GM21515 (cell line): Measurements from ENCODE around the gene GLDC.

ENCODE experiments used
- ATAC-seq: cut with Tn5 transposase; IDR thresholded peaks from one replicate; pipeline ENCODE4 v1.9.1; 2021; ENCODE audit not compliant: unreplicated experiment

The GLDC gene

DNA sequence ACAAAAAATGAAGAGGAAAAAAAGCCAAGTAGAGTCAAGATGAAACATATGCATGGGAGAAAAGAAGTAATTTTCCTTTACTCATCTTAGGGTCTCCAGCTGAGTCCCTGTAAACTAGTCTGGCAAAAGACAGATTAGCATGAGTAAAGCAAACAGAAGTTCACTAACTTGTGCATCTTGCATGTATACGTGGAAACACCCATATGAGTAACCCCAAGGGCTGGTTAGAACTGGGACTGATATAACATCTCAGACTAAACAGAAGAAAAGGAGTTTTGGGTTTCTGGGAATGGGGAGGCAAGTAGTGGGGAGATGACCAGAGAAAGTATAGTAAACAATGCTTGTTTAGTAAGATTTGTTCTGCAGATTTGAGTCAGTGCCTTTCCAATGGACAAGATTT is 20.1 kb upstream of the GLDC start:
- no peak for ATAC-seq

DNA sequence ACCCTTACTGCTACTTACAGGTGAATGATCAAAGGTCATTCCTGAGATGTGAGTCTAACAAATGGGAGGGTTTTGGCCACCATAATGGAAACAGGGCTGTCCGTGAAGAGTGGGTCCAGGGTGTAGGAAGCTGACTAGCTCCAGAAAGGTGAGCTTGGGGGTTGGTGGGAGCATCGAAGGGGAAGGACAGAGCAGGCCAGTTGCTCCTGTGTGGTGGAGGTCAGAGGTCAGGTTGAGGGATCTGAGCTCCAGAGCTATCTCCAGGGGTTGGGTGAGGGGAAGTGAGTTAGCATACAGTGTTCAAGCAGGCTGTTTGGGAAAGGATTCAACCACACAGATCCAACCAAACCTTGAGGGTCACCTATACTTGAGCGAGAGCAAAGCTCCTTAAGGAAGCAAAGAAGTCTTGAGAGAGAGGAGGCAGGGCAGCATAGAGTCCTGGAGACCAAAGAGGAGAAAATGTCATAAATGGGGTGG is 18.7 kb upstream of the GLDC start:
- ATAC-seq, result no peak

DNA sequence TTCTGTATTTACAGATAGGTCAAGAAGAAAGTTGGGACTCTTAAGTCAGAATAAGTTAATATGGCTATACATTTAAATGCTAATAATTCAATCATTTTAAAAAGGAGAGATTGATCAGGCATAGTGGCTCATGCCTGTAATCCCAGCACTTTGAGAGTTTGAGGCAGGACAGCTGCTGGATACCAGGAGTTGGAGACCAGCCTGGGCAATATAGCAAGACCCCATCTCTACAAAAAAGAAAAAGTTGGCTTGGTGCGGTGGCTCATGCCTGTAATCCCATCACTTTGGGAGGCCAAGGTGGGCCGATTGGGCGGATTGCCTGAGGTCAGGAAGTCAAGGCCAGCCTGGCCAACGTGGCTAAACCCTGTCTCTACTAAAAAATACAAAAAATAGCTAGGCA is 15.0 kb upstream of the GLDC start:
- no peak for ATAC-seq

DNA sequence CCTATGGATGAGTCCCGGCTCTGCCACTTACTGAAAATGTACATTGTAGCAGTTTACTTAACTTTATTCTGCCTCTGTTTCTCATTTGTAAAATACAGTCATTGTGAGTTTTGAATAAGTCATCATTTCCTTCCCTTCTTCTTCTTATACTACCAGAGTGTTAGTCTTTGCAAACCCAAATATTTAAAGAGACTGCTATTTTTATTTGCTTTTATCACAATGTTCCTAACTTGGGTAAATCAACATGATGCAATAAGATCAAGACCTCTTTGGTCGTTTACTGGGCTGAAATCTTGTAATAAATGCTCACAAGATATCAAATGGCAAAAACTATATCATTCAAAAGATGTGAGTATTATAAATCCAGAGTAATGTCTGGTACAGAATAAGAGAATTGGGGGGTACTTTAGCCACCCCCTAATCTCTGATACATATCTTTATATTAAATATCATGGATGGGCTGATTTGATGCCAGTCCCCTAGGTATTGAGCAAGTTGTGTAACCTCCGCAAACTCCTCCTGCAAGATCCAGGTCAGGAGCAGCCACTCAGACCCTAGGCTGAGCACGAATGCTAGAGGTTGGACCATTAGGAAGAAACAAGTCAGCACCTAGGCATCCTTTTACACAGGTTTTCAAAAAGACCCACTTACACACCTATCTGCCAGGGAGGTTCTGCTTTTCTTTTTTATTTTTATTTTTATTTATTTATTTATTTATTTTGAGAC is 13.3 kb upstream of the GLDC start:
- no peak for ATAC-seq

DNA sequence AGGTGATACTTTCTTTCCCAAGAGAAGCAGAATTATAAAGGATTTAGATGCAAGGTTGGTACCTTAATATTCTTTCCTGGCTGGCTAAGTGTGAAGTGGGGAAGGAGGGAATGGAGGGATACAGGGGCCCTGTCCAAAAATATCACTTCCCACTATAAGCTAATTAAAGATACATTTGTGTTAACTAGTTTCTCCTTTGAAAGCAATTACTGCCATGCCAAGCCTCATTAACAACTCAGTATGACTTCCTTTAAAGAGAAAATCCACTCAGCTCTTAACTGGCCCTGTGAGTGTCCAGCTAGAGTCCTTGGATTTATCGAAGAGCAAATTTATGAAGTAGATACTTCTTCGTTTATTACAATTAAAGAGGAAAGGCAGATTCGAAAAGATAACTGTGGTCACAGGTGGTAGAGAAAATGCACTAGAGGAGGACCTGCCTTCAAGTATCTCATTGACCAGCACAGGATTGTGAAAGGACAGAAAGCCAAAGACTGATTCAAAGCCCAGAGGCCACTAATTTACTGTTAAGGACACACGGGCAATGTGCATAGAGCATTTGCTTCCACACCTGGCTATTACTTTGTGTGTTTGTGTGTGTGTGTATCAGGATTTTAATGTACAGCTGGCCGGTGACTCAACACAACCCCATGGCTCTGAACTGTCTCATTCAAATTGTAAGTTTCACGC is 11.2 kb upstream of the GLDC start:
- ATAC-seq, result no peak

DNA sequence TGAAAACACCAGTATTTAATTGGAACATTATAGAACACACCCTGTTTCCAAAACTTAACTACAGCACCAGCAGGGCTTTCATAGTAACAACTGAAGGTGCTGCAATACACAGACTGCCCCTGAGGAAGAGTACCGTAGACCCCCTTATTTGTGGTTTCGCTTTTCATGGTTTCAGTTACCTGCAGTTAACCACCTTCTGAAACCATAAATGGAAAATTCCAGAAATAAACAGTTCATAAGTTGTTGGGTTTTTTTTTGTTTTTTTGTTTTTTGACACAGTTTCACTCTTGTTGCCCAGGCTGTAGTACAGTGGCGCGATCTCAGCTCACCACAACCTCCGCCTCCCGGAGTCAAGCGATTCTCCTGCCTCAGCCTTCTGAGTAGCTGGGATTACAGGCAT is 9.5 kb upstream of the GLDC start:
- peak; percentile 90 for ATAC-seq

DNA sequence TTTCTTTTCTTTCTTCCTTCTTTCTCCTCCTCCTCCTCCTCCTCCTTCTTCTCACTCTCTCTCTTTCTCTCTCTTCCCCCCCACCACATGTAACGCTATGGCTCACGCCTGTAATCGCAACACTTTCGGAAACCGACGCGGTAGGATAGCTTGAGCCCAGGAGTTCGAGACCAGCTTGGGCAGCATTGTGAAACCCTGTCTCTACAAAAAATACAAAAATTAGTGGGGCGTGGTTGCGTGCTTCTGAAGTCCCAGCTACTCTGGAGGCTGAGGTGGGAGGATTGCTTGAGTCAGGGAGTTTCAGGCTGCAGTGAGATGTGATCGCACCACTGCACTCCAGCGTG is 736 bp upstream of the GLDC start:
- ATAC-seq, result peak; percentile 23

DNA sequence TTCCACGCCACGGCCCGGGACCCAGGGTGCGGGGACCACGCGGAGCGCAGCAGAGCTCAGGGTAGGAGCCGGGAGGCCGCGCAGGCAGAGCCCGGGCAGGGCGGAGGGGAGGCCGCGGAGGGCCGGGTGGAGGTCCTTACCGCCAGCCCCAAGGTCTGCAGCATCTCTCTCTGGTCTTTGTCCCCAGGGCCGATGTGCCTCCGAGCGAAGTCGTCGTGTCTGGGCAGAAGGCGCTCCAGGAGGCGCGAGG is 499 bp downstream of the GLDC start:
- peak; percentile 32 for ATAC-seq

DNA sequence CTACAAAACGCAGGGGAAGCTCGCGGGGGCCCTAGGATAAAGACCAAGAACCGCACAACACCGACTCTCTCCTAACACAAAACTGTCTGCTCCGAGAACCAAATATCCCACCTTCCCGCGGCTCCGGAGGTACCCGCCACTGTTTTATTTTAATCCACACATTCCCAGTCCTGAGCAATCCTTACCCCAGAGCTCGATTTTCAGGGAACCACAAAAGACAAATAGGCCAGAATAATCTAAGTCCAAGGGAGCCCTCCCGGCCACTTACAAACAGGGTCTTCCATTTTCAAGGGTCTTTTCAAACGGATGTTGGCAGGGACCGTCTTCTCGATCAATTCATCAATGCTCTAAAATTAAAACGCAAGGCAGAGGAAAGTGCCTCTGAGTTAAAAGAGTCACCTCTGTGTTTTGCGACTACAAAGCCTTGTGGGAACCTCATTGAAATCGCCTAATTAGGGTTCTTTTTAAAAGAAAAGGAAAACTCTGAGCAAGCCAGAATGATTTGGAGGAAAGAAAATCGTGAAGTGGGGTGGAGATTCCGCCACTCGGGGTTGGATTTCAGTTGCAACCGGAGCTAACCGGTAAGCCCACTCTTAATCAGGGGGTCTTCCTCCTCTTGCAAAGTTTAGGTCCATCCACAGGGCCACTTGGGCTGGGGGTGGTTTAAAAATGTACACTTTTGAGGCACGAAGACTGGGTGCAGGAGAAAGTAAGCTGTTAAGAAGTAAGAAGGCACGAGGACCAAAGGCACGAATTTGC is 1.0 kb downstream of the GLDC start:
- ATAC-seq, result no peak

DNA sequence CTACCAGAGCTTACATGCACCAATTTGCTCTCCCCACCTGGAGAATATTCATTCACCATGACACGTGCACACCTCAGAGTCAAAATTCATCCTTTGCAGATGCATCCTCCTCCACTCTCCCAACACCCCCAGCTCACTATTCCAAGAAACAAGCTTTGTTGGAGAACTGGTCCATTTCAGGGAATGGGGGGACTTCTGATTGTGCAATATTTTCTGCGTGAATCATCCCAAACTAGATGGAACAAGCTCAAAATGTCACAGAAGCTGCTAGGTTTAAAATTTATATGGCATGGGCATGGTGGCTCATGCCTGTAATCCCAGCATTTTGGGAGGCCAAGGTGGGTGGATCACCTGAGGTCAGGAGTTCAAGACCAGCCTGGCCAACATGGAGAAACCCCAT is 3.6 kb downstream of the GLDC start:
- no peak for ATAC-seq

DNA sequence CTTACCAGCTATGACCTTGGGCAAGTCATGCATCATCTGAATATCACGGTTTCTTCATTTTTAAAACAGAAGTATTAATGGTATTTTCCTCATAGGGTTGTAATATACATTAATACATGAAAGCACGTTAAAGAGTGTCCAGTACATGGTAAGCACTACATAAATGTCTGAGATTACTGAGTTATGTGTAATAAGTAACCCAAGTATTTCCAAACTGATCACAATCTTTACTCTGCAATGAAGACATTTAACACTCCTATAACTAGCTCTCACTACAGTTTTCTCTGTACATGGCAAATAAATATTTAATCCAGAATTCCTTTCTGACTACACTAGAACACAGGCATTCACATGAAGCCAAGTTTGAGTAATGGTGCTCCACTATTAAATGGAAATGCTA is 4.0 kb downstream of the GLDC start:
- no peak for ATAC-seq

DNA sequence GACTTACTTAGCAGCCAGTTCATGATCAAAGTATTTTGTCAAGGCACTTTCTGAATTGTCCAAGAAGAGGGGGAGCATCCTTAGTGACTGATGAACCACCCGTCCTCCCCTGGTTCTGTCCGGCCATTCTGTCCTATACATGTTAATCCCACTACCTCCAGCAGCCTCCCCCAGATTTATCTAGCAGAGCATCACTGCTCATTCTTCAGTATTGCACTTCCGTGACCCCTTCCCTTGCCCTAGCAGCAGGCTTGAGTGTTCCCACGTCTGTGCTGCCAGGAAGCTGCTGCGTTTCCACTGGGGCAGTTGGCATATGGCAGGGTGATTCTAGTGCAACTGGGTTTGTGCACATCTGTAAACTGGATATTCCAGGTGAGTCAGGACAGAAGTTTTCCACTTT is 4.5 kb downstream of the GLDC start:
- ATAC-seq, result no peak

DNA sequence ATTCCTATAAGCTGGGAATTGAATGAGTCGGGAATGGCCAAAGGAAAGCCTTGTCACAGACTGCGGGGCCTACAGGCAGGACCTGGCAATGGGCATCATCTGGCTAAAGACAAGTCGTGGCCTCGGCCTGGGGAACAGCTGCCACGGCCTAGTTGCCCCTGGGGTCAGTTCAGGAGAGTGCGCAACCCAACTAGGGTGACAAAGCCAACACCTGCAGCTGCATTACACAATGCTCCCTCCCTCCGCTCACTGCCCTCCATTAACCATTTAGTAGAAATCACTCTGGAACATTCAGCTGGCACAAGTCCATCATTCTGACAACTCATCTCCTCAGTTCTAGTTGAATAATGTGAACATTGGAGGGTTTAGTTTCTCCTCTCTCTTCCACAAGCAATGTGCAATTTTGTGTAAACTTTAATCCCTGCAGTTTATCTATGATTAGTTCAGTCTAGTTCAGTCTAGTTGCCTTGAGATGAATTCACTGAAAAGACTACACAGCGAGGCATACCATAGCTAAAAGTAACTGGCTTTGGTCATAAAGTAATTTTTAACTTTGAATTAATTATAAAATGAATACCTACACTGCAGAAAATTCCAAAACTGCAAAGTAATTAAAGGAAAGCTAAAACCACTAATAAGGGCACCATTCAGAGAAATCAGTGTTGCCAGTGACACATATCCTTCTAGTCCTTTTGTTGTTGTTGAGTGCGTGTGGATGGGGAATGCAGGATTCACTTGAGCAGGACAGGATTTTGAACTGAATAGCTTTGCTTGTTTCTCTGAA is 5.1 kb downstream of the GLDC start:
- ATAC-seq, result no peak

DNA sequence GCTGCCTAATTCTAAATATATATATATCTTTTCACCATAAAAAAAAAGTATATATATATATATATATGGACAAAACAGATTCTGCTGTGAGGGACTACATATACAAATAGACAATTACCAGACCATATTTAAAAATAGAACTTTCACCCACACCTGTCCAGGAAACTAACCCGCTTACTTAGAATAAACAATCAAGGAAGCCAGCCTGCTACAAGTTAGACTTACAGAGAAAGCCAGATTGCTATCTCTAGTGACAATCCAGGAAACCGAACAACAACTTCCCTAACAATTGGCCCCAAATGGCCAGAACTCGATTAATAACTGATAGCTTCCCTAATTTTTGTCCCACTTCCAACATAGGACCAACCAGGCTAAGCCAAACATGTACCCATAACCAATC is 5.9 kb downstream of the GLDC start:
- no peak for ATAC-seq

DNA sequence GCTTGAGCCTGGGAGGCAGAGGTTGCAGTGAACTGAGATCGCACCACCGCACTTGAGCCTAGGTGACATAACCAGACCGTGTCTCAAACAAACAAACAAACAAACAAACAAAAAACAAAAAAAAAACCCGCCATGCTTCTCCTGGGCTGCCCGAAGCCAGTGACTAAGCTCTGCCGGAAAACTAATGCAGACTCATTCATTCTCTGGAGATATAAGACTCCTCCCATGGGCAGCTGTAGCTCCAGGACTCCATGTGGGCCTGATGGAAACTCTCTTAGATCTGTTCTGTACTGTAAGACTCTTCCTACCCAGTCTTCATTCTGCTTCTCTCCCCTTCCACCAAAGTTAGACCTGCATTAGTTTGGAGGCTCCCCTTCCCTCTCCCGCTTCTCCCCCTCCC is 11.1 kb downstream of the GLDC start:
- ATAC-seq, result no peak

DNA sequence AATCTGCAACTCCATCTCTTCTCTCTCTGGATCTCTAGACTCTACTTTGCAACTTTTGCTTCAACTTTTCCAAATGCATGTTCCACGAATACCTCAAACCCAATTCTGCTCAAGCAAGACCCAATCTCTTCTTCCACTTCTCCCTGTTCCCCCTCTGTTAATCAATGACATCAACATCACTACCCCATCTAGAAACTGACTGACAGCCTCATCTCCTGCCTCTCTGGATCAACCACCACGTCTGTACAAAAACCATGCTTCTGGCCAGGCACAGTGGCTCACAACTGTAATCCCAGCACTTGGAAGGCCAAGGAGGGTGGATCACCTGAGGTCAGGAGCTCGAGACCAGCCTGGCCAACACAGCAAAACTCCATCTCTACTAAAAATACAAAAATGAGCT is 12.2 kb downstream of the GLDC start:
- ATAC-seq, result no peak

DNA sequence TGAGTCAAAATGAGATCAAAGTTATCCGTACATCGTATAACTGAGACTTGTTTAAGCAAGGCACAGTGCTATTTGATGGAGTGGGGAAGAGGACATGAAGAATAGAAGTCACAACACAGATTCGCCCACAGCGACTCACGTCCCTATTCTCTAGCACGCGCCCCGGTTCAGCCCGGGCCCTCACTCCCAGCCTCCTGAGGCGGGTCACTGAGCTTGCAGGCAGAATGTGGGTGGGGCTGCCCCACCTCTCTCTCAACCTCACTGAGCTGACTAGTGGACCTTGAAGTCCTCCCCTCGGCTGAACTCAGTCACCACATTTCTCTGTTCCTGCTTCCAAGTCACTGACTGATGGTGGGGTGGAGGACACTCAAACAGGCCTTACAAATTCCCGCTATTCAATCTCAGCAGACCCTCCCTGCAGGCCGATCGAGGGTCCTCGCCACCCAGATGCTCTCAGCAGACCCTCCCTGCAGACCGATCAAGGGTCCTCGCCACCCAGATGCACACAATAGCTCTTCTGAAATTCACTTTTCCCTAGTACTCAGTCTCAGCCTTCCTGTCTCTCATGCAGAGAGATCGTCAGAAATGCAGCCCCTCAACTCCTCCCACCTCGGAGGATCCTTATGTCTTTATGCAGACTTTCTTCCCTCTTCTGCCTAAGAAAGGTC is 12.9 kb downstream of the GLDC start:
- peak; percentile 93 for ATAC-seq

DNA sequence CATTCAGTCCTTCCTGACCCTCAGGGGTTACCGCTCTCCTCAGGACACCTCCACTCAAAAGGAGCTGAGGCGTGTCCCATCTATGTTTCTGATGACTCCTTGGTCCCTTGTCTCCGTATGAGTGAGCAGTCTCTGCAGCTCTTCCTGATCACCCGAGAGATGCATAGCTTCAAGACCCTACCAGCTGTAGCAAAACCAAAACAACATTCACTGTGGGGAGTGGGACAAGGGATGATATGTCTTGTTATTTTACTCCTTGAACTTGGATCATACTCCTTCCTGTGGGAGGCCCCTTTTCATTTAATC is 14.4 kb downstream of the GLDC start:
- peak; percentile 23 for ATAC-seq

DNA sequence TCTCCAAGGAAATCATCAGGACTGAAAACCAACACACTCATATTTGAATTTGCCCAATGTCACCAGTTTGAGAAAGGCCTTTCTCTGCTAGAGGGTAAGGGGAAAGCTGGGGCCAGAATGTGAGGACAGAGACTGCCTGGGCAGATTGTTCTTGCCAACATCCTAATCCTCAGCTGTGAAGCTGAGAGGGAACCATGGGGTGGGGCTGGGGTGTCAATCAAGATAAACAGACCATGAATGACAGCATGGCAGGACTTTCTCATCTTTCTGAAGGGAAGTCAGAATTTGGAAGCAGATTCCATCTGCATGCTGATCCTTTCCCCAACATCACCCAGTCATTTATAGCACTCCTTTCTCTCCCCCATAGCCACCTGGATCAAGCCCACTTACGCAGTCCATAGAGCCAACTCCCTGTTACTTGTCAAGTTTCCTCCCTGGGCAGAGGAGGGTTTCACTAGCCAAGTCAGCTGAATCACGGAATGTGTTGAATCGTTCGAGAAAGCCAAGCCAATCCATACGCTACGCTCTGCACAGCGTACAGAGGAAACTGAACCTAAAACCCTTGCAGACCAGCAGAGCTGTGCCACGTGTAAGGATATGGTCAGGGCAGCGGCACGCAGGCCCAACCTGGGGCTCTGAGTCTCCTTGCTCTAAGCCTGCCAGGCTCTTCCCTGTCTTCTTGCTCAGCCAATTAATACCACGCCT is 14.9 kb downstream of the GLDC start:
- ATAC-seq, result peak; percentile 60

DNA sequence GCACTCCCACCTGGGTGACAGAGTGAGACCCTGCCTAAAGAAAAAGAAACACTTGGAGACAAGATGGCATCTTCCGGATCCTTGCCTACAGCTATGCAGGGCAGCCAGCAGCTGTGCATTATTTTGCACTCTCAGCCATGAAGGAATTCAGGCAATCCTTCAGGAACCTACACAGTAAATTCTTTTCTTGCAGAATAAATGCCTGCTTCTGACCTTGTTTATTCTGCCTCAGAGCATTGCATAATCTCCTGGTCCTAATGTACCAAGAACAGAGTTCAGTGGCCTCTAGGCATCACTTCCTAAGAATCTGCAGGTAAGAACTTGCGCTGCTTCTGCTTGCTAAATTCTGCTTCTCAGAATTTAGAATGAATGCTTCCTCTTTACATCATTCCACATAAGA is 16.8 kb downstream of the GLDC start:
- no peak for ATAC-seq

DNA sequence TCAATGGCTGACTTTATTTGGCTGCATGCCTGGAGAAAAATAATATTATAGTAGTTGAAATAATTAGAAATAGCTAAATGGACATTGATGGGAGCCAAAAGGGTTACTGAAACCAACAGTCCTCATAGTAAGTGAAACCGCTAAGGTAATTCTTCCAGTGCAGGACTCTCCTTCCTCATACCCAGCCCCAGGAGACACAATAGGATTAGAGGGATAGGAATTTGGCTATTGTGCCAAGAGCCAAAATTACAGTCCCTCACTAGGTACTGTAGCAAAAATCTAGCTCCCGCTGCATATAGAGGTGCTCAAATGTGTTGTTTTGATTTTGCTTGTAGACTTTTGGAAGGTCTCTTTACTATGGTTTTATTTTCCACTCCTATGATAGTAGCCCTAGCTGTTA is 20.2 kb downstream of the GLDC start:
- no peak for ATAC-seq
